GM18867 (cell line): ENCODE measurements around the gene TNRC6C.
"Not testable (repeated sequence)": the region's sequence is repeated elsewhere in the genome, so short reads cannot be mapped to it uniquely, and the experiment has no call there.

Experiments used
- ATAC-seq: cut with Tn5 transposase; IDR thresholded peaks from one replicate; pipeline ENCODE4 v1.9.1; 2021; ENCODE audit warnings: mild to moderate bottlenecking, moderate library complexity; ENCODE audit not compliant: unreplicated experiment

Gene TNRC6C

DNA sequence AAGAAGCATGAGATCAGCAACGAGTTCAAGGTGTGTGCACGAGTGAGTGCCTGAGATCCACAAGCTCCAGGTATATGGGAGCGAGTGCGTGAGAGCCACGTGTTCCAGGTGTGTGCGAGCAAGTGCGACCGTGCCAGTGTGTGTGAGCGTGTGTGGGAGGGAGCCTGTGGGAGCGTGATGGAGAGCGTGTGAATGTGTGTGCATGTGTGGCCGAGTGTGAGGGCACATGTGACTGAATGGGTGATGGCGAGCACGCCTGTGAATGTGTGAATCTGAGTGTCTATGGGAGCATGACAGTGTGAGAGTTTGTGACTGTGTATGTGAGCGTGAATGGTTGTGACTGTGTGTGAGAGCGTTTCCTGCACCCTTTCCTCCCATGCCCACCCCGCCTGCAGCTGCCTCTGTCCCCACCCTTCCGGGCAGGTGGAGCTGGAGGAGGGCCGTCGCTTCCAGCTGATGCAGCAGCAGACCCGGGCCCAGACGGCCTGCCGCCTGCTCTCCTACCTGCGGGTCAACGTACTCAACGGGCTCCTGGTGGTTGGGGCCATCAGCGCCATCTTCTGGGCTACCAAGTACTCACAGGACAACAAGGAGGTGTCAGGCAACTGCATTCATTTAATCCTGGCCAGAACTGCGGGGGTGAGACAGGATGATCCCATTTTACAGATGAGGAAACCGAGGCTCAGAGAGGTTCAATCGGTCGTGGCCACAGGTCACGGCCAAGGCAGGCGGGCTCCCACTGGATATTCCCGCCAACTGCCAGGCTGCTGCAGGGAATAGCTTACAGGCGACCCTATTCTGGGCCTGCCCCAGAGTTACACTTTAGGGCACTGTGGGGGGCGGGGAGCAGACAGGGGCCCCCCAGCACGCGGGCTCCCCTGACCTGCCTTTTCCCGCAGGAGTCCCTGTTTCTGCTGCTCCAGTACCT lies 175.7 kb downstream of the TNRC6C start:
- no peak for ATAC-seq

DNA sequence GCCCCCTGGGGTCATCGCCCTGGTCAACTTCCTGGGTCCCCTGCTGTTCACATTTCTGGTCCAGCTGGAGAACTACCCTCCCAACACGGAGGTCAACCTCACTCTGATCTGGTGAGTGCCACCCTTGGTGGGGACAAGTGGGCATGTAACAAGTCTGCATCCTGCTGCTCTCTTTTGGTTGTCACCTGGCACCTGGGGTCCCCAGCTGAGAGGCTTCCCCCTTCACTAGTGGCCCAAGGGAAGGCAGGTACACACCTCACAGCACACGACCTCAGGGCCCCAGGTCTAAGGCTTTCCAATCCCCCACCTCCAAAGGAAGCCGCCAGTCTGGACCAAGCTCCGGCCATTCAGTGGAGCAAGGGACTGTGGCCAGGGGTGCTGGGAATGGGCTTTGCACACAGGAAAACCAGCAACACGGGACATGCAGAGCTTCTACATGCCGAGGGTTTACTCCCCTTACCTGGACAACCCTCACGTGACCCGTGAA lies 176.4 kb downstream of the TNRC6C start:
- ATAC-seq = no peak

DNA sequence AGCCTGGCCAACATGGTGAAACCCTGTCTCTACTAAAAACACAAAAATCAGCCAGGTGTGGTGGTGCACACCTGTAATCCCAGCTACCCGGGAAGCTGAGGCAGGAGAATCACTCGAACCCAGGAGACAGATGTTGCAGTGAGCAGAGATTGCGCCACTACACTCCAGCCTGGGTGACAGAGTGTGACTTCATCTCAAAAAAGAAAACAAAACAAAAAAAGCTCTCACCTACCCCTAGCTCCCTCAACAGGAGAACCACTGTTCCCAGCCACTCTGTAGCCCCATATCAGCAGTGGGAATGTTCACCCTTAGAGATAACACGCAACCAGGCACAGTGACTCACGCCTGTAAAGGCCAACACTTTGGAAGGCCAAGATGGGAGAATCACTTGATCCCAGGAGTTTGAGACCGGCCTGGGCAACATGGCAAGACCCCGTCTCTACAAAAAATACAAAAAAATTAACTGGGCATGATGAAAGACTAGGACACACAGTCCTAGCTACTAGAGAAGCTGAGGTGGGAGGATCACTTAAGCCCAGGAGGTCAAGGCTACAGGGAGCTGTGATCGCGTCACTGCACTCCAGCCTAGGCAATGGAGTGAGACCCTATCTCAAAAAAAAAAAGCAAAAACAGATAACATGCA lies 177.5 kb downstream of the TNRC6C start:
- ATAC-seq = no peak

DNA sequence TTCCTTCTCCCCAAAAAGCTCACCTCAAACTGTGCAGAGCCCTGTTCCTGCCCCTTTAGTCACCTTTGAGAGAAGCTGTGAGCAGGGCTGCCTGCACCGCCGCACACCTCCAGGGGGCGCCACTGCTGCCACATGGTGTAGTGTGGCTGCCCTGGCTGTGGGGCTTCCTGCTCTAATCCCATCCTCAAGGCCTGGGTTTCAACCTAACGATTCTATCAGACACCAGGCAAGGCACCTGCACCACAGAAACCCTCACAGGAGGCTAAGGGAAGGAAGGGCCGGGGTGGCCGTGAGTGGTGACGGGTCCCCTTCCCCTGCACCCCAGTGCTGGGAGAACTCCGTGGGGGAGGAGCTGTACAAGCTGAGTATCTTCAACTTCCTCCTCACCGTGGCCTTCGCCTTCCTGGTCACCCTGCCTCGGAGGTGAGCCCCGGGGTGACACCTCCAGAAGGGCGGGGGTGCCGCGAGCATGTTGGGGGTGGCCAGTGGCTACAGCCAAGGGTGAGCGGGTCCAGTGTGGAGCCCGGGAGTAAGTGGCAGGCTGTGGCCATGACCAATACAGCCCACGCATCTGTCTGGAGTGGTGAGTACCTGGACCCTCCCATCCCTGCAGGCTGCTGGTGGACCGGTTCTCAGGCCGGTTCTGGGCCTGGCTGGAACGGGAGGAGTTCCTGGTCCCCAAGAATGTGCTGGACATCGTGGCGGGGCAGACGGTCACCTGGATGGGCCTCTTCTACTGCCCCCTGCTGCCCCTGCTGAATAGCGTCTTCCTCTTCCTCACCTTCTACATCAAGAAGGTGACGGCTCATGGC lies 179.1 kb downstream of the TNRC6C start:
- no peak for ATAC-seq

DNA sequence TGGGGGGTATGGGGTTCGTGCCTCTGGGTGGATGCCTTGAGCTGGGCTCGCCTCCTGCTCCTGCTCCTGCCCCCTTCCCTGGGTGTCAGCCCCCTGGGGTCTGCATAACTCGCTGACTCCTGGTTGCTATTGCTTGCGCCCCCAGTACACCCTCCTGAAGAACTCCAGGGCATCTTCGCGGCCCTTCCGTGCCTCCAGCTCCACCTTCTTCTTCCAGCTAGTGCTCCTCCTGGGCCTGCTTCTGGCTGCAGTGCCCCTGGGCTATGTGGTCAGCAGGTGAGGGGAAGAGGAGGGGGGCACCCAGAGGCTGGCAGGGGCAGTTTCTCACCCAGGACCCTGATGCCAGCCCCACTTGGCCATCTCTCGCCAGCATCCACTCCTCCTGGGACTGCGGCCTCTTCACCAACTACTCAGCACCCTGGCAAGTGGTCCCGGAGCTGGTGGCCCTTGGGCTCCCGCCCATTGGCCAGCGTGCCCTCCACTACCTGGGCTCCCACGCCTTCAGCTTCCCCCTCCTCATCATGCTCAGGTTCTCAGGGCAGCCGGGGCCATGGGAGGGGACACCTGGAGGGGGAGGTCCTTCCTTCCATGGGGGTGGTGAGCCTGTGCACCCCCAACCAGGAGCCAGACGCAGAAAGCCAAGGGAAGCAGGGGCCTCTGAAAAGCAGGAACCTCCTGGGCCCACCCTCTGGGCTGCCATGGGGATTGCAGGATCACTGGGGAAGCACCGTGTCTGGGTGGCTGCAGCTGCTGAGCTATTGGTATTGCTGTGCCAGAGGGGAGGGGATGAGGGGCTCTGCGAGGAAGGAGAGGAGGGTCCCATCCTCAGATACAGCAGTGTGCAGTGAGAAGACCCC lies 179.9 kb downstream of the TNRC6C start:
- ATAC-seq = no peak

DNA sequence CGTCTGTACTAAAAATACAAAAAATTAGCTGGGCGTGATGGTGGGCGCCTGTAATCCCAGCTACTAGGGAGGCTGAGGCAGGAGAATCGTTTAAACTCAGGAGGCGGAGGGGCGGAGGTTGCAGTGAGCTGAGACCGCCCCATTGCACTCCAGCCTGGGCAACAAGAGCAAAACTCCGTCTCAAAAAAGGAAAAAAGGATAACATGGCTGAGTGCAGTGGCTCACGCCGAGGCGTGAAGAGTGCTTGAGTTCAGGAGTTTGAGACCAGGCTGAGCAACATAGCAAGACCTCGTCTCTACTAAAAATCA lies 181.3 kb downstream of the TNRC6C start:
- ATAC-seq = not testable (repeated sequence)

DNA sequence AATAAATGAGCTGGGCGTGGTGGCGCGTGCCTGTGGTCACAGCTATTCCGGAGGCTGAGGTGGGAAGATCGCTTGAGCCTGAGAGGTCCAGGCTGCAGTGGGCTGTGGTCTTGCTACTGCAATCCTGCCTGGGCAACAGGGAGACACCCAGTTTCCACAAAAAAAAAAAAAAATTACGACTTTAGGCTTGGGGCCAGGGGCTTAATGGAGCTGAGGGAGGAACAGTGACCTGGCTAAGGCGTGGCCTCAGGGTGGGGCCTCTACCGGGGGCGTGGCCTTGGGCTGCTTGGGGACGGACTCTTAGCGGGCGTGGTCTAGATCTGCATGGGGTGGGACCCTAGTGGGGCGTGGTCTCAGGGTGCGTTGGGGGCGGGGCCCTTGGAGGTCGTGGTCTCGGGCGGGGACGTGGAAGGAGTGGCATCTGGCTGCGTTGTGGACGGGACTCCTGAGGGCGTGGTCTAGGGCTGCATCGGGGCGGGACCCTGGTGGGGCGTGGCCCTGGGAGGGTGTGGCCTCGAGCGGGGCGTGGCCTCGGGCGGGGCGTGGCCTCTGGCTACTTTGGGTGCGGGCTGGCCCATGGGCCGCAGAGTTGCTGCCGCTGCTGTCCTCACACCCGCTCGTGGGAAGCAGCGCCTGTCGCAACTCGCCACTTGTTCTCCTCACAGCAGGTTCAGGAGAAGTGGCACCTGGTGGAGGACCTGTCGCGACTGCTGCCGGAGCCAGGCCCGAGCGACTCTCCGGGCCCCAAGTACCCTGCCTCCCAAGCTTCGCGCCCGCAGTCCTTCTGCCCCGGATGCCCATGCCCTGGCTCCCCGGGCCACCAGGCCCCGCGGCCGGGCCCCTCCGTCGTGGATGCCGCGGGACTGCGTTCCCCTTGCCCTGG lies 181.9 kb downstream of the TNRC6C start:
- ATAC-seq = peak; percentile 81

DNA sequence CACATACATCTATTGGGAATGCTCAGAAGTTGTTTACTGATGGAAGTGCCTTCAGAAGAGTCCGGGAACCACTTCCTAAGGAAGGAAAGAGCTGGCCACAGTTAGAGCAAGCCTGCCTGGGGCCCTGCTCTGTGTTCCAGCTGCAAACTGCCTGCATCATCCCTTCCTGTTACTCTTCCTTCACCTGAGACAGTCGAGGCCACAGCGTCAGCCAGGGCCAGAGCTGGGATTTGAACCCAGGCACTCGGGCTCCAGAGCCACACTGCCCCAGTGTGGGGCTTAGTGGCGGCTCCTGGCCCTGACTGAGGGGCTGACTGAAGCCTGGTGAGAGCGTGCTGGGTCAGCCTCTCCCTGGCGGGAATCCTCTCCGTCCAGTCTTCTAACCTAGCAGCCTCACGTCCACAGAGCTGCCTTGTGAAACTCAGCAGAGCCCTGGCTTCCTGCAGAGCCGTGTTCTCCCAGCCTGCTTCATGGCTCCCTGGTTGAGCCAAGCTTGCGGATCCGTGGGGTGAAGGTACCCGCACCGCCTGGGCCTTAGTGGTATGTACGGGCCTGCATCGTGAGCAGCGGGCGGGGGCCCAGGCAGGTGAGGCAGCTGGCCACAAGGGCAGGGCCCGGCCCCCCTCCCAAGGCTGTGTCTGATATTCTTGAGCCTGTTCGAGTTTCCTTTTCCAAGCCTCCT lies 183.1 kb downstream of the TNRC6C start:
- ATAC-seq = no peak

DNA sequence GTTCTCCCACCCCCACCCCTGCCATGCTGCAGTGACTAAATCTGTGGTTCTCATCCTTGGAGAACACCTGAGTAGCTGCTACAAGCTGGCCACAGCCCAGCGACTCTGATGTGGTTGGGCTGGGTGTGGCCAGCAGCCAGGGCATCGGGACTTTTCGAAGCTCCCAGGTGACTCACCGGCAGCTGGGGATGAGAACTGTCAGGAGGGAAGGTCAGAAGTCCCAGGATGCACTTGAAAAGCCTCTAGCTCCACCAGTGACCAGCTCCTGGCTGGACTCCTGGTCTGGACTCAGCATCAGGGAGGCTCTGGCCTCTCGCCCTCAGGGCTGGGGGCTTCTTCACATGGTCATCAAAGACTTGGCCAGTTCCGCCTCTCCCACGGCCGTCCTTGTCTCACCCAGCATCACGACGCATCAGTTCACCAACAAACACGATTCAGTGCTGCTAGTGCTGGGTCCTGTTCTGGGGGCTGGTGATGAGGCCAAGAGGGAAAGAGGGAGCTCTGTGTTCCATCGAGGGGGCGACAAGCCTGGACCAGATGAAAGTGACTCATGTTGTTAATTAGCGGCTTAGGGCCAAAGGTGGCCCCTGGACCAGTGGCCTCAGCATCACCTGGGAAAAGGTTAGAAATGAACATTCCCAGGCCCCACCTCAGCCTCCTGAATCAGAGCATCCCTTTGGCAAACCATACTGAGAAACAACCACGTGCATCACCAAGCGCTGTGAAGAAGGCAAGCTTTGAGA lies 183.8 kb downstream of the TNRC6C start:
- no peak for ATAC-seq

DNA sequence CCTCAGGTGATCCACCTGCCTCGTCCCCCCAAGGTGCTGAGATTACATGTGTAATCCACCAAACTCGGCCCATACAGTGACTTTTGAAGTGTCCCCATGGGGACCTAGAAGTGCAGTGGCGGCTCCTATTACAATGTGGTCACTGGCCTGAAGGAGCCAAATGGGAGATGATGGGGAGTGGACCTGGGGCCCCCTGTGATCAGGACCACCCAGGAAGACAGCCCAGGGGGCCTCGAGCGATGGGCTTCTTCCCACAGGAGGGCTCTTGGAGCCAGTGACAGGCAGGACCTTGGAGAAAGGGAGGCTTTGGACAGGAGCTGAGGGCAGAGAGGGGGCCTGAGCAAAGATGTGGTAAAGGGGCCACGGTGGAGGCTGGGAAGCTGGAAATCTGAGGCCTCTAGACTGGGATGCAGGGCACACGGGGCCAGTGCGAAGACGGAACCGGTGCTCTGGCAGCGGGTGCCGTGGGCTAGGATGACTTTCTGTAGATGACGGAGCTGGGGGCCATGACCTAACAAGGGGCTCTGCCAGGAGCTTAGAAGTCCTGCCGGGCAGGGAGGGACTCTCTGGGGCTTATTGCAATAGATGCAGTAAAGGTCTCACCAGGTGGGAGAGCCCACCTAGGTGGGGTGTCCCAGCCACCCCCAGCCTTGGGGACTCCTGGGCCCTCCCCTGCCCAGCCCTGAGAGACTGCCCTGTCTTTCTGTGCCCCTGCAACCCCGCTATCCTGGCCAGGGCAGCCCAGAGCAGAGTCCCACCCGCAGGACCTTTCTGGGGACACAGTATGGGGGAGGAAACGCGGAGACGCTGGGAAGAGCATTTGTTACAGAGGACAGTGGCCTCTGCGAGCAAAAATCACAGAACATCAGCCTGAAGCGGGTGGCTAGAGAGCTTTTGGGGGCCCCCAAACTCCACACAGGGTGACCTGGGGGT lies 185.0 kb downstream of the TNRC6C start:
- ATAC-seq = no peak

DNA sequence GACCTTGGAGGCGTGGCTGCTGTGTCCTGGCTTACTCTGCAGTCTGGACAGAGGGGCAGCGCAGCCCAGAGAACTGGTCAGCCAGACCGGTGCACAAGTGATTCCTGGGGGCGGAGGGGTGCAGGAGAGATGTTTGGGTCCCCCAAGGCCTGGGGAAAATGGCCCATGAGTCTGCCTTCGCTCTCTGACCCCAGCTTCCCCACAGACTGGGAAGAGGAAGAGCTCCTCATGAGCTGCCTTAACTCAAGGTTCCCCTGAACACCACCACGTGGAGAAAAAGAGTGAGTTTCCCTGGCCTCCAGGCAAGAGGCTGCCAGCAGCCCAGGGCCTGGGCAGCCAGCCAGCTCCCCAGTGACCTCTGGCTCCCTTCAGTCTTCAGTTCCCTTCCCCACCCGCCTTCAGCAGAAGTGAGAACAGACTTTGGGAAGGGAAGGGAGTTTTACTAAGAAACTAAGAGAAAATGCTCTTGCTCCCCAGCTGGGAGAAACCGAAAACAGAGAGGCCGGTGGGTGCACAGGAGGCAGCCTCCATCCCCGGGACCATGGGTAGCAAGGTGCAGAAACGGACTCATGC lies 185.7 kb downstream of the TNRC6C start:
- no peak for ATAC-seq

DNA sequence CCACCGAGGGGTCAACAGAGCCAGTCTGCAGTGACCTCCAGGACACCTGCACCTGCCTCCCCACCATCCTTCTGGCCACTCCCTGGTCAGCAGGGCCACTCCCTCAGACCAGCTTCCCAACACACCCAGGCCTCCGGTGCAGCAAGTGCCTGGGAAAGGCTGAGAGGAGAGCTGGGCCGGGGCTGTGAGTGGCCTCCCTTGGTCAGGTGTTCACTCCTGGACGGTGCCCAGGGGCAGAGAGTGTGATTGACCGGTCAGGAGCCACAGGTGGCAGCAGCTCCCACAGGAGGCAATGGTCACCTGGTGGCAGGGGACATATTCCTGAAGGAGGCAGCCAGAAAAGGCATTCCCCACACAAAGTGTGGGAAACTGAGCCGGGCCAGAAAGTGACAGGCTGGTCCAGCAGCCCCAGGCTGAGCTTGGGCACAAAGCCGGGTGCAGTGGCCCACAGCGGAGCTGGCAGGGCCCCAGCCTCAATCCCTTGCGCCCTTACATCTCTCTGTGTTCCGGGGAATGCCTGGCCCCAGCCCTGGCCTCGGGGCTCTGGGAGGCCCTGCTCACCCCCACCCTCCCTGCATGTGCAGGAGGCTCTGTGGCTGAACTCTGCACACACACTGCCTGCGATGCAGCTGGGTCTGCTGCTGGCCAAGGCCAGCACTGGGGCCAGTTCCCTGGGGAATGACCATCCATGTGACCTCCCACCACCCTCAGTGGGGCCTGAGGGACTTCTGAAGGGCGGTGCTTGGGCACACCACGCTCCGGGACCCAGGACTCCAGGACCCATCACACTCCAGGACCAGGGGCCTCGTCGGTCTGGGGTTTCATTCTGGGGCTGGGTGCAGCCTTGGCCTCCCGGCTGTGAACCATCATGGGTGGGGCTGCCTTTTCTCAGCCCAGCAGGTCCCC lies 186.5 kb downstream of the TNRC6C start:
- ATAC-seq = no peak

DNA sequence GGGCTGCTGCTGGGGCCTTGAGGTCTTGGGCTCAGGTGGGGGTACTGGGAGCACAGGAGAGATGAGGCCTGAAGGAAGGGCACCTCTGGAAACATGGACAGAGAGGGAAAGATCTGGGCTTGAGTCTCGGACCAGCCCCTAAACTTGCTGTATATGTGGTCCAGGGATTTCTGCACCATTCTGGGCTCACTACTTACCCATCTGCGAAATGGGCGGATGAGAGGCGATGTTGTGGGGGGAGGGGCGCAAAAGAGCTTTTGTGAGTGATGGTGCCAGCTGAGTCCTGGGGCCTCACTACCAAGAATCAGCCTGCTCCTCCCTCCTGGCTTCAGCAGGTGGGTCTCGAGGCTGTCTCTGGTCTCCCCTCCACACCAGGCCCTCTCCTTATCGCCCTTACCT lies 188.0 kb downstream of the TNRC6C start:
- ATAC-seq = no peak

DNA sequence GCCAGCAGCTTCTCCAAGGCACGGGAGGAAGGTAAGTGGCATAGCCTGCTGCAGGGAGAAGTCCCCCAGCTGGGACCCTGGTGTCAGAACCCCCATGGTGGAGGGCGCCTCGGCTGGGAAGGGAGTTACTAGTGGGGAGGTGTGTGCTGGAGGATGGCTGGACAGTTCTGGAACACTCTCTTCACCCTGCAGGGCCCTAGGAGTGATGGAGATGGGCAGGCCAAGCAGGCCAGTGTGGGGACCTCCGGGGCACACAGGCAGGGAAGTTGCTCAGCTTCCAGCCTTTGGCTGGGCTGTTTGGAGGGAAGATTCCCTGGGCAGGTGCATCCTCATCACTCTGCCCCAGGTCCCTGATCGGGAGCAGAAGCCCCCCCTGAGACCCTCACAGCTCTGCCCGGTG lies 188.4 kb downstream of the TNRC6C start:
- no peak for ATAC-seq

DNA sequence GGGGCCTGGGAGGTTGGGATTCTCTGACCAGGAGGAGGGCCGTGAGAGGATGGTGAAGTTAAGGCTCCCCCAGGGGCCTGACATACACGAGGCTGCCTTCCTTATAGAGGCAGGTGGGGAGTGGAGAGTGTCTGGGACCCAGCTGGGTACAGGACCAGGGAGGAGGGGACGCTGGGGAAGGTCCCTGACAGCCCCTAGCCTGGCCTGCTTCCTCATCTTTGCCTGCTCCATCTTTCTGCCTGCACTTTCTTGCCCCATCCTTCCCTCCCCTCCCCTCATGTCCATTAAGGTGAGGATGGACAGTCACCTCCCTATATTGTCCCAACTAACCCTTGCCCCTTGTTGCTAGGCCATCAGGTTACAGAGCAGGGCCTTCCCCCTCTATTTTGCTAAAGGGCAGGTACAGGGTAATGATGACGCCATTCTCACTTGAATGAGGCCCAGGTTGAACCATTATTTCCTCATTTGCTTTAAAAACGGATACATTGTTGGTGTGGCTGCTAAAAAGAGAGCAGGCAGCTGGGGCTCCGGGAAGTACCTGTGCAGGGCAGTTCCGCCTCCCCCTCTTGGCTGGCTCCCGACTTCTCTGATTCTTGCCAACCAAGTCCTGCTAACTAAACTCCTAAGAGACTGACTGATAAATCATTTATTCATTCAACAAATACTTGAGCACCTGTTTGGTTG lies 189.0 kb downstream of the TNRC6C start:
- peak; percentile 49 for ATAC-seq
